Astrocyte of the spinal cord (primary cell): ENCODE data around the gene HOXD3.
A peak's percentile ranks its signal among the peaks of the same experiment; 100 is the strongest.

Experiments
- DNase-seq: peaks from one replicate; pipeline ENCODE4 v3.0.0; 2011; ENCODE audit warnings: low read depth, low spot score
- H3K4me3 ChIP-seq: 2 replicates; pipeline ENCODE4 v1.5.1; 2011; ENCODE audit warnings: low read depth, mild to moderate bottlenecking, low read length, moderate library complexity
- CTCF ChIP-seq: IDR thresholded peaks from 2 replicates; pipeline ENCODE4 v1.5.1; 2012; ENCODE audit warnings: low read depth, mild to moderate bottlenecking, low read length, inconsistent platforms
- in situ Hi-C: cut with HindIII; loops from 2 replicates; pipeline ENCODE4 v1.10.0; 2017; ENCODE audit warnings: low sequenced_read_pairs

Gene HOXD3

GRCh38 chr2:176135035-176135440, 22.1 kb upstream of the HOXD3 start:
- no peak for TF ChIP-seq CTCF
- peak; percentile 19 for DNase-seq
- in situ Hi-C loops = no loop called here
- no peak overlapping the region for H3K4me3 ChIP-seq

DNA sequence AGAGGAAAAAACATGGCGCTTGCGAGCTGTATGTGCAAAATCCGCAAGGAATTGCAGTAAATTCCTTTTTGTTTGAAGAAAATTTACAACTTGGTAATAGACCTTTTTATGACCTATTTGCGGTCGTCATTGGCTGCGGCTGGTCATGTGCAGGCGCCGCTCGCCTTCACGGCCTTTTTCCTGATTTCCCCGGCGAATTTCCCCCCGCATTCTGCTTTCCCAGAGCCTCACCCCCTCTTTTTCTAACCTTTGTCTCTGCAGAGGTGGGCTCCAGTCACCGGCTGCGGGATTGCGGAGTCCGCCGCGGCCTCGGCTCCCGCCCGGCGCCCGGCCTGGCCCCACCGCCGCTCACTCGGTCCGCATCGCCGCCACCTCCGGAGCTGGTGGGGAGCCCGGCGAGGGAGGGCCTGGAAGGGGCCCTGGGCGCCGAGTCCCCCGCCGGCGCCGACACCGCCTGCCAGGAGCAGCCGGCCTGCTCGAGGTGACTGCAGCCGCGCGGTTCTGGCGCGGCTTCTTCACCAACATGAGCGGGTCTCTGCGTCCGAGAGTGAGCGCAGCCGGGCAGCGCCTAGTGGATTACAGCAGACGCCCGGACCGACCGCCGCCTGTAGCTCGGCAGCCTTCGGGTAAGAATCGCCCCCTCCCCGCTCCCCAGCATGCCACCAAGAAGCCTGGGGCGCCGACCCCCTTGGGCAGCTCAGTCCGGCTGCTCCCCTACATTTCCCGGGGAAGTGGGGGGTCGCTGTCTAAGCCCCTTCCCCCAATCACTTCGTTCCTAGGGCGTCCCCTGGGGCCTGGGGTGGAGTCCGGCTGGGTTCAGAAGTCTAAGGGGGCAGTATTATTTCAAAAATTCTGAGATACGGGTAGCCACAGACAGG, 20.5 kb upstream of the HOXD3 start:
- DNase-seq = no peak
- in situ Hi-C loops = no loop called here
- no peak for TF ChIP-seq CTCF
- peak overlapping the region; percentile 57 for H3K4me3 ChIP-seq

DNA sequence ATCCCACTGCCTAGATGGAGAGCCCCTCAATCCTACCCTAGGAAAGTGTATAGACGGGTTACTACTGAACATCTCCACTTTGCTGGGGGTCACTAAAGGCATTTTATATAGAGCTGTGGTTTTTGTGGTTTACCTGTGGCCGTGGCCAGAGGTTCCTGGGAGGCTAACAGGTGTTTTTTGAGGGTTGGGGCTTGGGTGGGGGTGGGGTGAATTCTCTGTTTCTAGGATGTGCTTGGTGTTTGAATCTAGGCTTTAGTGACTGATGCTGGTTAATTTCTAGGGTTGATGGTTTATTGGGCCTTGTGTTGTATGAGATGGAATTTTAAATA, 19.9 kb upstream of the HOXD3 start:
- DNase-seq = no peak
- in situ Hi-C loops = no loop called here
- H3K4me3 ChIP-seq = peak overlapping the region; percentile 57
- no peak for TF ChIP-seq CTCF

DNA sequence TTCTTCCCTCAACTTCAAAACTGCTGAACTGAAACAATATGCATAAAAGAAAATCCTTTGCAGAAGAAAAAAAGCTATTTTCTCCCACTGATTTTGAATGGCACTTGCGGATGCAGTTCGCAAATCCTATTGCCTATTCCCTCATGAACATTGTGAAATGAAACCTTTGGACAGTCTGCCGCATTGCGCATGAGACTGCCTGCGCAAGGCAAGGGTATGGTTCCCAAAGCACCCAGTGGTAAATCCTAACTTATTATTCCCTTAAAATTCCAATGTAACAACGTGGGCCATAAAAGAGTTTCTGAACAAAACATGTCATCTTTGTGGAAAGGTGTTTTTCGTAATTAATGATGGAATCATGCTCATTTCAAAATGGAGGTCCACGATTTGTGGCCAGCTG, 19.2 kb upstream of the HOXD3 start:
- peak; percentile 29 for DNase-seq
- H3K4me3 ChIP-seq = peak overlapping the region; percentile 57
- TF ChIP-seq CTCF = no peak
- in situ Hi-C loops = no loop called here

GRCh38 chr2:176138526-176138922, 18.6 kb upstream of the HOXD3 start:
- DNase-seq = no peak
- TF ChIP-seq CTCF = no peak
- peak overlapping the region; percentile 3 for H3K4me3 ChIP-seq
- in situ Hi-C loops = no loop called here

DNA sequence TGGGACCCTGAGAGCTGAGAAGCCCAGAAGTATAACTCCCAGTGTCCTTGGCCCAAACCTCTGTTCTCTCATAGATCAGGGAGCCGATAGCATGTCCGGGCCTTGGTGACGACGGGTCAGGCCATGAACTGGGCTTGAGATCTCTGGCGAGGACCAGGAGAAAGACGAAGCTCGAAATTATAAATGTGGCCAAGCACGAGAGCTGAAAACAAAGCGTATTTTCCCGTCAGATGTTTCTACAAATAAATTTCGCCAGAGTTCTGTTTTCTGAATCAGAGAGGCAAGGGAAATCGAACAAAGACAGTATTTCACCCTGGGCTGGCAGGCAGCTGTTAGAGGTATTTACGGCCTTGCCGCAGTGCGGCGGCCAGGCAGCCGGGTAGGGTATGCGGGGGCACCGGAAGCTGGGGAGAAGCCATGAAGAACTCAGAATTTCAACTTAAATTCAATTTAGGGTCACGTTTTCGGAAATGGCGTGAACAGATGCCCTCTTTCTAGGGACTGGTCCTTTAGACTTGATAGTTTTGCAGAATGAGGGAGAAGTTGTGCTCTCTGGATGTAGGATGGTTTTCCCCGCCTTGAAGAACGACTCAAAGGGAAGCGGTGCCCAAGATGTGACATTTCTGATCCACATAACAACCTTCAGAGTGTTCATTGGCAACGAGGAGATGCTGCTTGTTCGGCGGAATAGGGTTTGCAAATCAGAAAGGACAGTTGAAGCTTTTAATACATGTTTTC, 18.0 kb upstream of the HOXD3 start:
- no peak for TF ChIP-seq CTCF
- in situ Hi-C loops = no loop called here
- H3K4me3 ChIP-seq = no peak overlapping the region
- no peak for DNase-seq
